HFFc6 (cell line): Measurements from ENCODE around the gene TNPO2. TPM values are rescaled to one million over a fixed set of nuclear protein-coding genes. Genes with fewer than 3 reads are reported as not detected.
A peak's percentile ranks its signal among the peaks of the same experiment; 100 is the strongest.

Source experiments
- DNase-seq: peaks from one replicate; pipeline ENCODE4 v3.0.0-alpha.2; 2018
- H3K27ac Mint-ChIP-seq: 2 replicates; pipeline ENCODE4 v1.8.0; 2020; ENCODE audit warnings: mild to moderate bottlenecking, mixed read lengths
- H3K27me3 Mint-ChIP-seq: 2 replicates; pipeline ENCODE4 v1.8.0; 2021; ENCODE audit warnings: mild to moderate bottlenecking, moderate library complexity, mixed read lengths; ENCODE audit not compliant: insufficient read depth
- H3K36me3 Mint-ChIP-seq: 2 replicates; pipeline ENCODE4 v1.8.0; 2021; ENCODE audit warnings: low read depth, mixed read lengths
- H3K4me1 Mint-ChIP-seq: 2 replicates; pipeline ENCODE4 v1.8.0; 2020; ENCODE audit warnings: low read depth, mixed read lengths
- H3K4me3 Mint-ChIP-seq: 2 replicates; pipeline ENCODE4 v1.8.0; 2020; ENCODE audit warnings: mild to moderate bottlenecking, moderate library complexity, mixed read lengths
- H3K9me3 Mint-ChIP-seq: 2 replicates; pipeline ENCODE4 v1.8.0; 2020; ENCODE audit warnings: mild to moderate bottlenecking, mixed read lengths
- CTCF ChIP-seq: fragments of 200-600 bp; sonication (generic); IDR thresholded peaks from 2 replicates; pipeline ENCODE4 v1.5.0; 2021; ENCODE audit warnings: antibody characterized with exemption, mild to moderate bottlenecking
- total RNA-seq, 6 experiments: library from RNA; stranded (reverse); fragmentation: NEBNext Ultra II Directional; extraction: Animal tissue kit (Norgen Biotek cat#: 25700); gene quantifications; 2 replicates in 1 of 6; 3 replicates in 5 of 6; pipeline ENCODE4 v1.2.3, GENCODE V29; 2021

Gene TNPO2
- total RNA-seq, 6 experiments from 2014 or later = 56.8 to 78.7 (median 66.0) TPM

- no peaks in the 10 kb centered on the region for H3K36me3 Mint-ChIP-seq
These were observed 34.0 kb downstream of the TNPO2 start for GRCh38 chr19:12689581-12690216.

GRCh38 chr19:12689012-12689411 is 34.7 kb downstream of the TNPO2 start:
- H3K27ac Mint-ChIP-seq = no peak overlapping the region
- H3K9me3 Mint-ChIP-seq = no peaks in the 10 kb centered on the region
- no peak for TF ChIP-seq CTCF
- H3K4me1 Mint-ChIP-seq = no peaks in the 10 kb centered on the region
- peaks cover 1% of the 10 kb centered on the region for H3K27me3 Mint-ChIP-seq
- H3K4me3 Mint-ChIP-seq = no peak overlapping the region
- peaks cover 1% of the 10 kb centered on the region; the same call in 1 of the 2 replicates for H3K36me3 Mint-ChIP-seq
- DNase-seq = no peak

More at GRCh38 chr19:12689581-12690216, 34.0 kb downstream of the TNPO2 start:
- H3K27ac Mint-ChIP-seq = no peak overlapping the region
- no peaks in the 10 kb centered on the region for H3K4me1 Mint-ChIP-seq
- no peak for DNase-seq
- peaks cover 1% of the 10 kb centered on the region for H3K27me3 Mint-ChIP-seq
- no peak for TF ChIP-seq CTCF
- no peaks in the 10 kb centered on the region for H3K9me3 Mint-ChIP-seq
- no peak overlapping the region for H3K4me3 Mint-ChIP-seq

- Mint-ChIP-seq H3K36me3 (peaks cover 9% of the 10 kb centered on the region; the same call in 1 of the 2 replicates), H3K4me3 (no peak within 1 kb of the TSS), H3K9me3 (no peaks in the 10 kb centered on the region), H3K27me3 (peaks cover 1% of the 10 kb centered on the region), H3K4me1 (no peaks in the 10 kb centered on the region), H3K27ac (no peak within 1 kb of the TSS)
- TF ChIP-seq CTCF = 0 out of 2 replicates have a peak, but pooled peaks have one; percentile 9
- no peak for DNase-seq
These were observed 36.1 kb downstream of the TNPO2 start, which contains the start of gene GNG14 for GRCh38 chr19:12687496-12688196. TSS of gene GNG14 (plus strand) at chr19:12687998. CDS start at chr19:12688049, 51 bp downstream.

GRCh38 chr19:12685831-12686230 is 37.9 kb downstream of the TNPO2 start:
- peaks cover 6% of the 10 kb centered on the region for H3K4me1 Mint-ChIP-seq
- no peak for TF ChIP-seq CTCF
- peaks cover 1% of the 10 kb centered on the region for H3K27me3 Mint-ChIP-seq
- H3K27ac Mint-ChIP-seq = no peak overlapping the region
- H3K36me3 Mint-ChIP-seq = peaks cover 12% of the 10 kb centered on the region; the same call in 1 of the 2 replicates
- H3K9me3 Mint-ChIP-seq = no peaks in the 10 kb centered on the region
- no peak for DNase-seq
- no peak overlapping the region for H3K4me3 Mint-ChIP-seq

GRCh38 chr19:12681074-12681987 is 42.4 kb downstream of the TNPO2 start, which contains the start of gene DHPS:
TSS of gene DHPS (minus strand) at chr19:12681880. CDS start at chr19:12681766, 114 bp downstream.
- Mint-ChIP-seq H3K36me3 (peaks cover 25% of the 10 kb centered on the region; the same call in 1 of the 2 replicates), H3K9me3 (no peaks in the 10 kb centered on the region), H3K4me3 (peak within 1 kb of the TSS; percentile 95), H3K27ac (peak within 1 kb of the TSS; percentile 84), H3K27me3 (peaks cover 1% of the 10 kb centered on the region), H3K4me1 (peaks cover 7% of the 10 kb centered on the region)
- TF ChIP-seq CTCF = peak; percentile 46
- DNase-seq = peak; percentile 96
